Caco-2 (cell line): Measurements from ENCODE around the gene TCF7L1. TPM values are rescaled to one million over a fixed set of nuclear protein-coding genes. Genes with fewer than 3 reads are reported as not detected.
A peak's percentile ranks its signal among the peaks of the same experiment; 100 is the strongest.

Experiments used
- BruUV-seq: library from RNA; stranded (reverse); fragments of 400-500 nt; replicated peaks from 2 replicates; lab custom pipeline; 2021; lab: Mats Ljungman, UMichigan
- CTCF ChIA-PET: fragments of 300-600 bp; sonication (Branson Sonifier 250); formaldehyde crosslinking; loops from one replicate; lab custom pipeline; 2022; ENCODE audit warnings: antibody characterized with exemption; lab: Charles Lee
- POLR2A ChIA-PET: fragments of 300-600 bp; sonication (Branson Sonifier 250); formaldehyde crosslinking; loops from one replicate; lab custom pipeline; 2022; ENCODE audit warnings: antibody characterized with exemption; lab: Charles Lee
- DNase-seq, 2 experiments: peaks; one replicate each; pipeline versions ENCODE4 v3.0.0 to v3.0.0-alpha.2; 2020 to 2022
- H3K27me3 ChIP-seq: replicated peaks from 2 replicates; pipeline ENCODE4 v1.6.0; 2011; ENCODE audit warnings: low read length; ENCODE audit not compliant: control insufficient read depth, insufficient read depth
- H3K36me3 ChIP-seq: 2 replicates; pipeline ENCODE4 v1.5.1; 2011; ENCODE audit warnings: low read length; ENCODE audit not compliant: control insufficient read depth, insufficient read depth
- H3K4me1 ChIP-seq: fragments of 250-450 bp; sonication (Bioruptor Pico); 2 replicates; pipeline ENCODE4 v1.5.1; 2020; ENCODE audit warnings: mild to moderate bottlenecking
- H3K4me3 ChIP-seq: 2 replicates; pipeline ENCODE4 v1.5.1; 2011; ENCODE audit warnings: low read depth, mild to moderate bottlenecking, control low read depth, low read length
- H3K9me3 ChIP-seq: fragments of 250-450 bp; sonication (Bioruptor Pico); 2 replicates; pipeline ENCODE4 v1.5.1; 2020; ENCODE audit warnings: mild to moderate bottlenecking, moderate library complexity
- H3K27ac Mint-ChIP-seq: one replicate; pipeline ENCODE4 v1.8.0; 2022; ENCODE audit warnings: mixed read lengths; ENCODE audit not compliant: unreplicated experiment
- H3K27me3 Mint-ChIP-seq: one replicate; pipeline ENCODE4 v1.8.0; 2022; ENCODE audit warnings: mixed read lengths; ENCODE audit not compliant: insufficient read depth, unreplicated experiment
- H3K36me3 Mint-ChIP-seq: one replicate; pipeline ENCODE4 v1.8.0; 2022; ENCODE audit warnings: mild to moderate bottlenecking, mixed read lengths; ENCODE audit not compliant: insufficient read depth, unreplicated experiment
- H3K4me1 Mint-ChIP-seq: one replicate; pipeline ENCODE4 v1.8.0; 2022; ENCODE audit warnings: low read depth, mixed read lengths; ENCODE audit not compliant: unreplicated experiment
- H3K4me3 Mint-ChIP-seq: one replicate; pipeline ENCODE4 v1.8.0; 2022; ENCODE audit warnings: mild to moderate bottlenecking, moderate library complexity, mixed read lengths; ENCODE audit not compliant: unreplicated experiment
- H3K9me3 Mint-ChIP-seq: one replicate; pipeline ENCODE4 v1.8.0; 2022; ENCODE audit warnings: mixed read lengths; ENCODE audit not compliant: unreplicated experiment
- intact Hi-C: fragments of 100-400 bp; cut with micrococcal nuclease; formaldehyde crosslinking; loops from one replicate; pipeline ENCODE4 v1.10.0; 2022; ENCODE audit not compliant: unreplicated experiment
- total RNA-seq: library from RNA; stranded (reverse); gene quantifications from 2 replicates; pipeline ENCODE4 v1.2.3, GENCODE V29; 2022
- TF ChIP-seq, protein P1 (sequence below), 2 experiments: fragments of 200-600 bp in 1 of 2; IDR thresholded peaks; 1 replicate in 1 of 2; 2 replicates in 1 of 2; pipeline versions ENCODE4 v1.5.1 to v1.8.0; 2011 to 2022; ENCODE audit warnings: antibody characterized with exemption in 1 of 2, control low read depth in 1 of 2, inconsistent platforms in 1 of 2, low read depth in 1 of 2, low read length in 1 of 2, mild to moderate bottlenecking in 1 of 2, moderate library complexity in 1 of 2; ENCODE audit not compliant: insufficient read depth in 1 of 2, severe bottlenecking in 1 of 2, unreplicated experiment in 1 of 2

Gene TCF7L1
- total RNA-seq, 1 experiment from 2014 or later = 29.0 TPM

- no peak for DNase-seq
- H3K27me3 Mint-ChIP-seq = no peaks in the 10 kb centered on the region
- no peaks in the 10 kb centered on the region for H3K36me3 Mint-ChIP-seq
- BruUV-seq = no TSS peak
- CTCF ChIA-PET = interaction anchor here (0.6 kb wide), 1 partner anchor 28 kb away, joined by 4 read pairs; no protein-coding TSS in a partner anchor
- no peak overlapping the region for H3K27ac Mint-ChIP-seq
- intact Hi-C loops = no loop called here
- Histone ChIP-seq H3K27me3 (no peaks in the 10 kb centered on the region), H3K36me3 (no peaks in the 10 kb centered on the region), H3K4me3 (no peak overlapping the region), H3K4me1 (peaks cover 14% of the 10 kb centered on the region; the same call in 1 of the 2 replicates), H3K9me3 (no peaks in the 10 kb centered on the region)
- TF ChIP-seq, protein P1, sequence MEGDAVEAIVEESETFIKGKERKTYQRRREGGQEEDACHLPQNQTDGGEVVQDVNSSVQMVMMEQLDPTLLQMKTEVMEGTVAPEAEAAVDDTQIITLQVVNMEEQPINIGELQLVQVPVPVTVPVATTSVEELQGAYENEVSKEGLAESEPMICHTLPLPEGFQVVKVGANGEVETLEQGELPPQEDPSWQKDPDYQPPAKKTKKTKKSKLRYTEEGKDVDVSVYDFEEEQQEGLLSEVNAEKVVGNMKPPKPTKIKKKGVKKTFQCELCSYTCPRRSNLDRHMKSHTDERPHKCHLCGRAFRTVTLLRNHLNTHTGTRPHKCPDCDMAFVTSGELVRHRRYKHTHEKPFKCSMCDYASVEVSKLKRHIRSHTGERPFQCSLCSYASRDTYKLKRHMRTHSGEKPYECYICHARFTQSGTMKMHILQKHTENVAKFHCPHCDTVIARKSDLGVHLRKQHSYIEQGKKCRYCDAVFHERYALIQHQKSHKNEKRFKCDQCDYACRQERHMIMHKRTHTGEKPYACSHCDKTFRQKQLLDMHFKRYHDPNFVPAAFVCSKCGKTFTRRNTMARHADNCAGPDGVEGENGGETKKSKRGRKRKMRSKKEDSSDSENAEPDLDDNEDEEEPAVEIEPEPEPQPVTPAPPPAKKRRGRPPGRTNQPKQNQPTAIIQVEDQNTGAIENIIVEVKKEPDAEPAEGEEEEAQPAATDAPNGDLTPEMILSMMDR (IDR thresholded peaks at IDR 0.05; ENCODE audit: insufficient read depth in 1 of 2, low read depth in 1 of 2, low read length in 1 of 2, severe bottlenecking in 1 of 2, unreplicated experiment in 1 of 2) = peak in 1 of 2 experiments; percentile 2
- POLR2A ChIA-PET = no interaction called here
- no peaks in the 10 kb centered on the region for H3K9me3 Mint-ChIP-seq
- H3K4me3 Mint-ChIP-seq = no peak overlapping the region
- H3K4me1 Mint-ChIP-seq = peaks cover 16% of the 10 kb centered on the region
Observed at GRCh38 chr2:85171916-85172315, 38.7 kb downstream of the TCF7L1 start.

GRCh38 chr2:85173909-85174308, 40.7 kb downstream of the TCF7L1 start:
- no peak overlapping the region for H3K27ac Mint-ChIP-seq
- peaks cover 16% of the 10 kb centered on the region for H3K4me1 Mint-ChIP-seq

GRCh38 chr2:85174943-85175342, 41.8 kb downstream of the TCF7L1 start:
- H3K4me1 ChIP-seq = peaks cover 14% of the 10 kb centered on the region; the same call in 1 of the 2 replicates
- no TSS peak for BruUV-seq
- CTCF ChIA-PET = no interaction called here
- intact Hi-C loops = no loop called here
- H3K36me3 Mint-ChIP-seq = no peaks in the 10 kb centered on the region
- no peak for DNase-seq
- no peaks in the 10 kb centered on the region for H3K9me3 Mint-ChIP-seq
- no peaks in the 10 kb centered on the region for H3K27me3 Mint-ChIP-seq
- POLR2A ChIA-PET = no interaction called here
- no peak overlapping the region for H3K4me3 ChIP-seq
- no peak overlapping the region for H3K4me3 Mint-ChIP-seq
- H3K27ac Mint-ChIP-seq = no peak overlapping the region
- no peaks in the 10 kb centered on the region for H3K27me3 ChIP-seq
- no peaks in the 10 kb centered on the region for H3K9me3 ChIP-seq
- H3K4me1 Mint-ChIP-seq = peaks cover 16% of the 10 kb centered on the region
- no peaks in the 10 kb centered on the region for H3K36me3 ChIP-seq
- TF ChIP-seq, protein P1 (IDR thresholded peaks at IDR 0.05; ENCODE audit: insufficient read depth in 1 of 2, low read depth in 1 of 2, low read length in 1 of 2, severe bottlenecking in 1 of 2, unreplicated experiment in 1 of 2) = no peak

More at GRCh38 chr2:85173909-85174308, 40.7 kb downstream of the TCF7L1 start:
- no peaks in the 10 kb centered on the region for H3K9me3 ChIP-seq
- no peaks in the 10 kb centered on the region for H3K27me3 Mint-ChIP-seq
- no peak overlapping the region for H3K4me3 ChIP-seq
- no peak for DNase-seq
- ChIA-PET CTCF (no interaction called here), POLR2A (no interaction called here)
- no peak overlapping the region for H3K4me3 Mint-ChIP-seq
- H3K36me3 ChIP-seq = no peaks in the 10 kb centered on the region
- H3K27me3 ChIP-seq = no peaks in the 10 kb centered on the region
- H3K4me1 ChIP-seq = peaks cover 14% of the 10 kb centered on the region; the same call in 1 of the 2 replicates
- H3K9me3 Mint-ChIP-seq = no peaks in the 10 kb centered on the region
- TF ChIP-seq, protein P1 (IDR thresholded peaks at IDR 0.05; ENCODE audit: insufficient read depth in 1 of 2, low read depth in 1 of 2, low read length in 1 of 2, severe bottlenecking in 1 of 2, unreplicated experiment in 1 of 2) = no peak
- H3K36me3 Mint-ChIP-seq = no peaks in the 10 kb centered on the region
- BruUV-seq = no TSS peak
- intact Hi-C loops = no loop called here
